T-helper 2 cell (primary cell): Measurements from ENCODE around the gene RPL29.

Source experiments
- DNase-seq, 5 experiments: peaks; one replicate each; pipeline versions ENCODE4 v3.0.0 to v3.0.0-alpha.2; 2012 to 2022

RPL29 gene

DNA sequence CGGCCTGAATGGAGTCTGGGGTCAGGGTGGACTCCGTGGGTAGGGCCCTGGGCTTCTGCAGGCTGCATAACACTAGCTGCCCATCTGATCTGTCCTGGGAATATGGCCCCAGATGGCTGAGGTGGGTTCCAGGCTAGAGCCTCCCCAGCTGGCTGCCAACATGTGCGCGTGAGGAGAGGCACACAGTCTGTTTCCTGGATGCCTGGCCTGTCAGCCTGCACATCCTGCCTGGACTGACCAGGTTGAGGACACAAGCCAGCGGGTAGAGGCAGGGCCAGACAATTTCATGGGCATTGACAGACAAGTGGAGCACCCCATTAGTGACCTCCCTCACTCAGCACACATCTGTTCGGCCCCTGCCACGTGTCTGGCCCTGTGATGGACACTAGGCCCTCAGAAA is 29.8 kb upstream of the RPL29 start:
- no peak for DNase-seq

DNA sequence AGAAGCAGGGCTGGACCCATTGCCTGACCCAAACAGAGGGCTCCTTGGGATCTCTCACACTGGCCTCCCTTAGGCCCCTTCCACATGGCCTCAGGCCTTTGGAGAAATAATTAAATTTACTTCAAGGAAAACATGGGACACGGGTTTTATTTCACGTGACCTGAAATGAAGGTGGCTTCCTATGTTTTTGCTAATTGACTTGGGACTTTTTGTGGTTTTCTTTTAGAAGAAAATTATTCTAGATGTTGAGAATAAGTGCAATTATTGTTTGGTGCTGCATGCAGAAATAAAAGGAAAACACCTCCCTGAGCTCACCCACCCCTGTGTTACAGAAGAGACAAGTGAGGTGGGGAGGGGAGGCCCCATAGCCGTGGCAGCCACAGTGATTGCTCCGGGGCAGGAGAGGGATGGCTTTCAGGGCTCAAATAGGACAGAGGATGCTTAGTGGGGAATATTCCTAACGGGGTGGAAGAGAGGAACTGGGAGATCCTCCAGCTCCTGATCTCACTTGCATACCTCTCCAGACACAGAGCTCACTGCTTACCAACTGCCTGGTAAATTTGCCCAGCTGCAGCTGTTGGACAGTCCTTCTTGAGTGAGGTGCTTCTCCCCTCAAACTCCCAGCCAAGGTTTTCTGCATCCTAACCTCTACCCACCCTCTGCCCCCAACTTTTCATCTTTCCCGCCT is 29.2 kb upstream of the RPL29 start:
- no peak for DNase-seq

DNA sequence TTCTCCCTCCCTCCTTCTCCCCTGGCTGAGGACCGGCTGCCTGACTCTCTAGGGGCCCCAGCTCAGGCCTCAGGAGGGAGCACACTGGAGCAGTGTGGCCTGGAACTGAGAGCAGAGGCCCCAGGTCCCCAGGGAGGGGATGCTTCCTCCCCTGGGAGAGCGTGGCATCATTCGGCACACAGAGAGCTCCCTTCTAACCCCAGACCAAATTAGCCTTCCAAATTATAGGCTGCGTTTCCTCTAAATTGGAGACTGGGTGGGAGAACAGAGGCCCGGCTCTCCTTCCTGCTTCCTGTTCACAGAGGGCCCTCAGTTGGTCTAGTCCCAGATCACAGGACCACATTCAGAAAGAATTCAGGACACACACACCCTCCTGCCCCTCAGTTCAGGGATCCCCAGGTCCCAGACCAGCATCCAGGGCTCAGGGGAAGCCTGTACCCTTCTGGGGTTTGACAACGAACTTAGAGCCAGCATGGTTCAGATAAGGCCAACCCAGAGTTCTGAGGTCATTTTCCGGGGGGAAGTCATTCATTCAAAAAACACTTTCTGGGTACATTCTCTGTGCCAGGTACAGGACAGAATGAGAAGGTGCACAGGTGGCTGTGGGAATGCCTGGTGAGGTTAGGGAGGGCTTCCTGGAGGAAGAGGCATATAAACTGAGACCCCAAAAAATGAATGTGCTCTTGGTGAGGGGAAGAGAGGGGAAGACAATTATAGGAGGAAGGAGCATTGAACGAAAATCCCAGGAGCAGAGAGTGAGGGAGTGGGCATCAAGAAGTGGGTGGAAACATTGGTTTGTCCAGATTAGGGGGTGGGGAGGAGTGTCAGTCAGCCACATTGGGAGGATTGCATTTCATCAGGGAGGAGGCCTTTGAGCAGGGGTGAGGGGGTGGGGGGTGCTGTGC is 28.4 kb upstream of the RPL29 start:
- no peak for DNase-seq

DNA sequence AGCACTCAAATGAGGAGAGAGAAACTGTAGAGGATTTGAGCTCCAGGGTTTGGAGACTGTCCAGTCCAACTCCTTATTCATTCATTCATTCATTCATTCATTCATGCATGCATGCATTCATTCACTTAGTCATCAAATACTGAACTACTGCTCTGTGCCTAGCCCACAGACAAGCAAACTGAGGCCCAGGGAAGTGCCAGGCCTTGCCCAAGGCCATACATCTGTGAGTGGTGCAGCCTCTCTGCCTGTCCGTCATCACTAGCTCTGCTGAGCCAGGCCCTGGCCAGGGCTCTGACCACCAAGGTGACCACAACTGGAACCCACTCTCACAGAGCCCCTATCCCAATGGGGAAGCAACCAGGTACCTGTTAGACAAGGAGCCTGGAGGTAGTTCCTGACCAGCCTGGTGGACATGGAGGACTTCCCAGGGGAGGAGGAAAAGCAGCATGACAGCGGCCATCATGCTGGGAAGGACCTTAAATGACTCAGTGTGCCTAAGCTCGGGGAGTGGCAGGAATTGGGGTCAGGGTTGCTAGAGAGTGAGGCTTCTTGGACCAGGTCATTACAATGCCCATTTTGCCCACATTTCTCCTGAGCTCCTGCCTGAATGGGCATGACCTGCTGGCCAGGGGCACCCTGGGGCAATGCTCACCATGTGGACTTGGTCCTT is 27.5 kb upstream of the RPL29 start:
- no peak for DNase-seq

DNA sequence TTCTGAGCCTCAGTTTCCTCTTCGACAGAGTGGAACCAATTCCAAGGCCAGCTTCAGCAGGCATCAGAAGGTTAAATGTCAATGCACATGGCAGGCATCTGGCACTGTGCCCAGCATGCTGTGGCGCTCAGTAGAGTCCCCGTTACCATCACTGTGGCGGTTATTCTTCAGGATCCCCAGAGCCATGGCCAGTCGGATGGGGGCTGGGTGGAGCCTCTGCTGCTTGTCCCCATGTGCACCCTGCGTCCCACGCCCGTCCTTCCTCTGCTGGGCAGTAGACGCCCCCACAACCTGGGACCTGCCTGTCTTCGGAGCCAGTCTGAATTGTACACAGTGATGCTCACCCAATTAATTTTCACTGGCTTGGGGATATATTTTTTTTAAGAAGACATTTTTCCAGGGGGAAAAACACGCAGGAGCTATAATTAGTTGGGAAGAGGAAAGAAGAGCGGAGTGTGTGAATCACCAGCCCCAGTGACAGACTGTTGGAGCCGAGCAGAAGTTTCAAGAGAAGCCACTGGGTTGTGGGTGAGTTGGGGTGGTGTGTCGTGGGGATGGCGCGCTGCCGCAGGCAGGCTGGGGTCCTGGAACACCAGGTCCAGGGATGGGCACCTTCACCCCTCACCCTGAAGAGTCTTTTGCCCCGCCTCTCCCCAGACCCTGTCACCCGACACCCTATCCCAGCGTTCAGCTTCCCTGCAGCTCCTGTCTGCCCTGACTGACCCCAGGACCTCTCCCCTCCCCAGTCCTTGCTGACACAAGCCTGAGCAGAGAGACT is 26.8 kb upstream of the RPL29 start:
- no peak for DNase-seq

DNA sequence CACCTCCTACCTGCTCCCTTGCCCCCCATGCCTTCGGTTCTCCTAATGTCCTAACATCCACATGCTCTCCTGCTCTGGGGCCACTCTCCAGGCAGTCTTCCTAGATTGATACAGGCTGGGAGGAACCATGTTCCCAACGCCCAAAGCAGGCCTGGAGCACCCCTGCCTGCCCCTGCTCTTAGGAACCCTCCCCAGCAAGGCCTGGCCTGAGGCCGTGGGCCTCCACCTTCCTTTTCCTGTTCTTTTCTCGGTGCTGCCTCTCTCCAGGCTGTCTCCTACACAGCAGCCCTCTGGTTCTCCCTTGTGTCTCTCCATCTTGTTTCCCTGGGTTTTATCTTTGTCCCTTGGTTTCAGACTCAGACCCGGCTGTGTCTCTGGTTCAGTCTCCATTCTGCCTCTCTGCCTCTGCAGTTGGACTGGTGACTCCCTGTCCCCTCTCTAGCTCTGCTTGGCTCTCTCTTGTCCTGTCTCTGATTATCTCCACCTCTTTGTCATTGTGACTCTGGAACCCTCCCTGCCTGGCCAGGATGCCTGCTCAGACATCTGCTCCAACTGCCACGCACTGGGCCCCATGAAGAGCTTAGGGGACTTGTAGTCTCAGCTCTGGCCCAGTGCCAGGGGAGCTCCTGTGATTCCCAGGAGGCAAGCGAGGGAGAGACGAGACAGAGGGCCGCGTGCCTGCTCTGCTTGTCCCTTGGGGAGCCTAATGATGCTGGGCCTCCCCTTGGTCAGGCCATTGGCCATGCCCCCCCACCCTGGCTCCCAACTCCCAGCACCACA is 26.0 kb upstream of the RPL29 start:
- DNase-seq: no peak

DNA sequence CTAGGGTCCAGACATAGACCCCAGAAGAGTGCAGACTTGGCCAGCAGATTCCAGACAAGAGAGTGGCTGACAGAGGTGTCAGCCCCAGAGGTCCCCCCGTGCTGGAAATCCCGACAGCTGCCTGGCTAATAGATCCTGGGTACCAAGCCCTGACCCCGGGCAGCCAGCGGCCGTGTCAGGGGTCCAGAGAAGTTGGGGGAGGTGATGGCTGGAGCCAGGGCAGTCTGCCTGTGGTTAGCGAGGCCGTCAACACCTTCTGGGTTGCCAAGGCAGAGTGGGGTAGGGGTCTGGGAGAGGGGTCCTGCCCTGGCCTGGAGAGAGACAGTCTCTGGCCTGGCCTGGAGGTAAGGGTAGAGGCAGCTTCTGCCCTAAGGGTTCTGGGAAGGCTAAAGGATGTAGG is 25.1 kb upstream of the RPL29 start:
- DNase-seq: no peak

DNA sequence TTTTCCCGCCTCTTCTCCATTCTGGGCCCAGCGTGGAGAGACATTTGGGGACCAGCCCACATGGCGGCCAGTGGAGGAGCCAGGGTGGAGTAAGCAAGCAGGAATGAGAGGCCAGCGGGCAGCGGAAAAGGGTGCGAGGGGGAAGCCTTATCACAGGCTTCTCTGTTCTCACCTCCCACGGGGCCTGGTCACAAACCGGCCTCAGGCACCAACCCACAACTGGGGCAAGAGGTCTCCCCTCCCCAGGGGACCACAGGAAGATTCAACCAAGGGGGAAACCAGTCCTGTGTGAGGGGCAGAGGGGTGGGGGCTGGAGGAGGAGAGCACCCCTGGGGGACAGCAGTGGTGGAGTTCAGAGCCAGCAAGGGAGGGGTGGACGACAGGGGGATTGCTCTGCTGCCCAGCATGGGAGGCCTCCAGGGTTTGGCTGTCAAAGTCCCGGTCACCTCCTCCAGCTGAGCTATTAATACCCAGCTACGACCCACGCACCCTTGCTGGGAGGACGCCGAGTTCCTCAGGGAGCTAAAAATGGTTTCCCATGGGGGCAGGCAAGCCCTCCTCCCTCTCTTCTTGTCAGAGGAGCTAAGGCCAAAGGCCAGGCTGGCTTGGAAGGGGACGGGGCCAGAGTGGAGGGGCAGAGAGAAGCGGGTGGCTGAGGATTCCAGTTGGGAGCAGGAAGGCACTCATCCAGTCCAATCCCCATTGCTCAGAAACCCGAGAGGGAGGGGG is 23.8 kb upstream of the RPL29 start:
- DNase-seq: no peak

DNA sequence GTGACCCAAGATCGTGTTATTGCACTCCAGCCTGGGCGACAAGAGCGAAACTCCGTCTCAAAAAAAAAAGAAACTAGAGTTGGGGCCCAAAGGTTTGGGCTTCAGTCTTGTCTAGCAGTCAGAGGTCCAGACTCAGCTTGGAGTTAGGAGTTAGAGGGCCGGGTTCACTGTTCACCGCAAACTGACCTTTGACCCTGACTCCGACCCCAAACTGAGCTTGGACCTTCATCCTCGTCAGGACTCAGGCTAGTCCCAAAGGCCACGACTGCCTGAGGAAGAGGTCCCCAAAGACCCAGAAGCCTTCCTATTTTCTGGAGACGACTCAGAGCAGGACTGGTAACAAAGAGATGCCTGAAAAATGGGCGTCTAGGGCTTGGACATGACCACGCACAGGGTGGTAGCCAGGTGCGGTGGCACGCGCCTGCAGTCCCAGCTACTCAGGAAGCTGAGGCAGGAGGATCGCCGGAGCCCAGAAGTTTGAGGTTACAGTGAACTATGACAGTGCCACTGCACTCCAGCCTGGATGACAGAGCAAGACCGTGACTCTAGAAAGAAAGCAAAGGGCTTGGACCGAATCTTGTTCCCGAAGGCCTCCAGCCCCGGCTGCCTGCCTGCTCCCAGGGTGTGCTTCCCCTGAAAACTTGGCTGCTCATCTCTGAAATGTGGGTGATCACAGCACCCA is 22.8 kb upstream of the RPL29 start:
- no peak for DNase-seq

DNA sequence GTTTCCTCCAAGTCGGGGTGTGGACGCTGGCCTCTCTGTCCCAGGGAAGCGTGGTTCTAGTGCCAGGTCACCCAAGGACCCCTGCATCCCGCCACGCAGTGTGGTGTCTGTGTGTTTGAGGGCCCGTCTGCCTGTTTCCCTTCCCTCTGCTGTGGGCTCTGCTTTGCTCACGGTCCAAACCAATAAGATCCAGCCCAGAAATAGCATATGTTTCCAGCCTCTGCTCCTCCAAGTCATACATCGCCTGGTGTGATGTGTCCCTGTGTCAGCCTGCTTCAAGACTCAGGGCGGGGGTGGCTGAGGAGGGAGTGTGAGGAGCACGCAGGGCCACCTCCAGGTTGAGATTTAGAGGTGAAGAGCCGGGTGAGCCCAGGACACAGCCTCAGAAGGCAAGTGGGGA is 21.9 kb upstream of the RPL29 start:
- DNase-seq: no peak

DNA sequence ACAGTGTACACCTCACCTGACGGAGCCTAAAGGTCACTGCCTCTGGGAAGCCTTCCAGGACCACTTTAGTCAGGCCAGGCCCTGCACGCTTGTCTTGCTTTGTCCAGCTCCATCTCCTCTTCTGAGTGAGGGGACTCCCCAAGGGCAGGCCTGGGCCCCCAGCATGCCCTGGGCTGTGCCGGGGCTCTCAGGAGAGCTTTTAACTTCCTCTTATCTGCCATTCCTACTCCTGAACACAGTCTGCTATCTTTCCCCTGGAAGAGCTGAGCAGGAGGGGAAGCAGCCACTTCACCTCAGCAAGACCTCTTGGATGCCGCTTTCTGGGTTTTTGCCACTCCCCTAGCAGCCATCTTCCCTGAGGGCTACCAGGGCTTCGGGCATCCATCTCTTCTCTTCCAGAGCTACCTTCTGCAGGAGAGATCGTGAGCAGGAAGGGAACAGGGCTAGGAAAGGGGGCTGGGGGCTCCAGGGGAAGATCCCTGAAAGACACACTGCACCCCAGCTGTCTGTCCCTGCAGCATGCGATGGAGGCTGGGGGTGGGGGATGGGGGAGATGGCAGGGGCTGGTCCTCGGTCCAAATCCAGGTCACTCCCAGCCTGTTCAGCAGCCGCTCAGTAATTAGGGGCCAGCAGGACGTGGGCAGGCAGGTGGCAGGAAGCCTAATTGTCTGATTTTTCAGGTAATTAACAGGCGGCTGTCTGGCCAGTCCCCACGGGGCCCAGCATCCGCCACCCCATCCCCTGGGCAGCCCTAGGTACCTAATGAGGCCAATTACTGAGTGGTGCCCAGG is 19.9 kb upstream of the RPL29 start:
- DNase-seq: no peak

DNA sequence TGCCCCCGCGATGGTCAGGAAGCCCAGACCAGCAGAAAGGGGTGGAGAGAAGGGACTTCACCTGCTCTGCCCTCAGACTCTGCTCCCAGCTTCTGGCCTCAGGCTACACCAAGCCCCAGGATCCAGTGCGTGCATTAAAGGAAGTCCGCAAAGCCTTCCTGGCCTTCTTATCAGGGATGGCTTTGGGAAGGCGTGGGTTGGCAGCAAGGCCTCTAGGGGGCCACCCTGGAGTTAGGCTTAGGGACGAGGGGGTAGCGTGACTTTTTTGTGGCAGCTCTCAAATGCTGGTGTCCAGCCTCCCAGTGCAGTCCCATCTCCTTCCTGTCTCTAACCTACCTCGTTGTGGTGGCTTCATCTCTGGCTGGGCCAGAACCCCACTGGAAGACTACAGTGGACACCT is 18.9 kb upstream of the RPL29 start:
- DNase-seq: no peak

DNA sequence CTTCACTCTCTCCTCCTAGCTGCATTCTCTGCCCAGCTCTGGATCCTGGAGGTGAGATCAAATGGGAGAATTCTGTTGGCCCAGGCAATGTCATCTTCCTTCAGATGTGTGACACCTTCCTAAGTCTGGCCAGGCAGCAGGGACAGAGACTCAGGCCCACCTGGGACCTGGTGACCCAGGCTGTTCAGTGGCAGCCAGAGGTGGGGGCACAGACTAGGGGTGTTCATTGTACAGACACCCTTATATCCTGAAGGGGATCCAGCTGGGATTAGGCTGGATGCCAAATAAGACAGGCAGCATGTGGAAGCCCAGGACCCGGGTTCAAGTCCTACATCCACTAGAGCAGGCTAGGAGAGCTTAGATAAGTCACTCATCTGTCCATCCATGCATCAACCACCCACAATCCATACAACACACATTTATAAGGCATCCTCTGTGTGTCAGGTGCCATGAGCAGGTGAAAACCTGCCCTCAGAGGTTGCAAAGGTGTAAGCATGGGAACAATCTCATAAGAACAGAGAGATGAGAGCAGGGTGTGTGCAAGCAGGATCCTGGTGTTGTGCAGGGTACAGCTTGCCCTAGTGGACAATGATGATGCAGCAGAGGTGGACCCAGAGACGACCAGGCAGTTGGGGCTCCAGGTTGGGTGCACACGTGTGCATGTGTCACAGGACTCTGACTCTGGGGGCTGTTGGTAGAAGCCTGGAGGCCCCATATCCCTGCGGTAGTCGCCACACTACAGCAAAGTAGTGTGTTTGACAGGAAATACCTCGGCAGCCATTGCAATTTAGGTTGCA is 18.3 kb upstream of the RPL29 start:
- DNase-seq: no peak

DNA sequence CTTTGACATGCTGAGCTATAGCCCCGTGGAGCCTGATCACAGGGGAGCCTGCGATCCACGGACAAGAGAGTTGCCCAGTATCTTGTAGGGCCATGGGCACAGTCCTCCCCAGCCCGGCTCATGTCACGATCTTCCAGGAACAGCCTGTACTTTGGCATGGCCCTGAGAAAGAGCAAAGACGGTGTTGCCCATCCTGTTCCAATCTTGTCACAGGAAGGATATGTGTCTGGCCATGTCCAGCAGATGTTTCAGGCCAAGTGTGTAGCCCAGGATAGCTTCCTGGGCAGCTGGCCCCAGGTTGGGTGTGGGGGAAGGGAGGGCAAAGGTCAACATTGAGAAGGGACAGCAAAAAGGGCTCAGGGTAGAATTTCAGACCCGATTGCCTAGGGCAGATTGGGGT is 17.0 kb upstream of the RPL29 start:
- no peak for DNase-seq

DNA sequence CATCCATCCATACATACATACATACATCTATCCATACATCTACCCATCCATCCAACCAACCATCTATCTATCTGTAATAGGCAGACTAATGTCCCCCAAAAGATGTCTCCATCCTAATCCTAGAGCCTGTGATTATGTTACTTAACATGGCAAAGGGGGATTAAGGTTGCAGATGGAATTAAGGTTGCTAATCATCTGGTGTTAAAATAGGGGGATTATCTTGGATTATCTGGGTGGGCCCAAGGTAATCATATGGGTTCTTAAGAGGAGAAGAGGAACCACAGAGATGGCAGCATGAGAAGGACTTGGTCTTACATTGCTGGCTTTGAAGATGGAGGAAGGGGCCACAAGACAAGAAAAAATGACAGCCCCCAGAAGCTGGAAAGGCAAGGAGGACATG is 14.7 kb upstream of the RPL29 start:
- DNase-seq: no peak

DNA sequence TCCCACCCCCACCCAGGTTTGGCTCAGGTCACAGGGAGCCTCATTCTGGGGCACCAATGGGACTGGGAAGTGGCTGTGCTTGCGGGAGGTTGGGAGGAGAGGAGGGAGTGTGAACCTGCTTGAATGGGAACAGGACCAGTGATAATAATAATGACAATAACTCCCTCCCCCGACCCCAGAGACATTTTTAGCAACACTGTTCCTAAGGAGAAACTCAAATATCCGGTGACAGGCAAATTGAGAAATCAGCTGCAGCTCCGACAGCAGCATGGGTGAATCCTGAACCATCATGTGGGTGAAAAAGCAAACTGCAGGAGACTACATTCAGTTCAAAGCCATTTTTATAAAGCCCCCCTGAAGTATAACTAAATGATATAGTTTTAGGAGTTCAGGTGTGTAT is 11.6 kb upstream of the RPL29 start:
- no peak for DNase-seq

DNA sequence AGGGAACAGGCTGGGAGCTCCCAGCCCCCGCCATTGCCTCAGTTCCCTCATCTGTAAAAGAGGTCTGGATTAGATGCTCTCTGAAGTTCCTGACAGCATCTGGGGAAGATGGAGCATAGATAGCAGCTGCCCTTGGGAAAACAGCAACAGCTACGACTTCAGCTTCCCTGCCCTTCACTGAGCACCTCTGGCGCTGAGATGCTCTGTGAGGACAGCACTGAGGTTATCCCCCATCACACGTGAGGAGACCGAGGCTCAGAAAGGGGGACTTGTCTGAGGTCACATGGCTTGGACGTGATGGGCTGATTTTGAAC is 11.1 kb upstream of the RPL29 start:
- no peak for DNase-seq

DNA sequence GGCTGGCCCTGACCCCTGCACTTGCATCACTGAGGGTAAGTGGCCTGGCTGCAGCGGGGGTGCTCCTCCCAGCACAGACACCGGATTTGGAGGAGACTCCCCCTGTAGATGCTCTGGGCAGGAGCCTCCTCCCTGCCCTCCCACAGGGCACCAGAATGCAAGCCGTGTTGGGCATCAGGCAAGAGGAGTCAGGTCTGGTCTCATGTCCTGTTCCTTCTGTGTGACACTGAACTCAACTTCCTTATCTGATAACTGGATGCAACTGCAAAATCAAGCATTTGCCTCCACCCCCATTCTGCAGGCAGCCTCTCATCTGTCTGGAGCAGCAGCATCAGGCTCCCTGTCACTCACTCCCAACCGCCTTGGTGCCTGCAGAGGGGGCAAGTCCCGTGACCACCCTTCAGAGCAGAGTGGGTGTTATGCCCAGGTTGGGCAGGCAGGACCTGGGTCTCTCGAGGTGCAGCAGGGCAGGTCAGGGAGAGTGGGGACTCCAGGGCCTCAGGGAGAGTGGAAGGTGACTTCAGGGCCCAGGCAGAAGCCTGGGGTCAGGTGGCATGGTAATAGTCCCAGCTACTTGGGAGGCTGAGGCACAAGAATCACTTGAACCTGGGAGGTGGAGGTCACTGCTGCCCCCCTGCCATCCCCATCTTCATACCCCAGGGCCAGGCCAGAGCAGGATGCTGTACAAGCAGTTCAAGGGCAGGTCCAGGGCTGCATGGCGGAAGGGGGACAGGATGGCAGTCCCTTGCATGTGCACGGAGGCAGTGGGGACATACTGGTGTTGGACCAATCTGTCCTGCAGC is 10.5 kb upstream of the RPL29 start:
- peak in 1 of 5 experiments; percentile 58 for DNase-seq
